SK-N-SH (cell line): Measurements from ENCODE around the gene TULP3. TPM values are rescaled to one million over a fixed set of nuclear protein-coding genes. Genes with fewer than 3 reads are reported as not detected.

ENCODE experiments used
- CTCF ChIA-PET: fragments of 300-600, 350-600 bp; formaldehyde crosslinking; extraction: SDS; loops from one replicate; lab custom pipeline; 2021; lab: Yijun Ruan, JAX
- POLR2A ChIA-PET: fragments of 350-600 bp; sonication (Branson Sonifier 250); formaldehyde crosslinking; extraction: SDS; loops from one replicate; lab custom pipeline; 2020; ENCODE audit warnings: antibody characterized with exemption, inconsistent platforms; lab: Yijun Ruan, JAX
- DNase-seq: peaks from one replicate; pipeline ENCODE4 v3.0.0; 2012
- H2AFZ ChIP-seq: fragments of 200-600 bp; sonication (generic); 2 replicates; pipeline ENCODE4 v1.8.1; 2016; ENCODE audit warnings: antibody characterized with exemption, mild to moderate bottlenecking, low read depth
- H3F3A ChIP-seq: fragments of 200-600 bp; sonication (generic); replicated peaks from 2 replicates; pipeline ENCODE3; 2016; ENCODE audit warnings: antibody characterized with exemption, mild to moderate bottlenecking; ENCODE audit not compliant: insufficient read depth
- H3K27ac ChIP-seq, 2 experiments: fragments of 200-500 bp in 1 of 2; fragments of 200-600 bp in 1 of 2; sonication (Bioruptor generic) in 1 of 2; sonication (generic), shearing (Covaris generic) in 1 of 2; 2 replicates each; pipeline versions ENCODE4 v1.5.1 to v1.6.1; 2014 to 2016; ENCODE audit warnings: low read depth in 2 of 2, inconsistent platforms in 1 of 2, low read length in 1 of 2, mild to moderate bottlenecking in 1 of 2, mixed read lengths in 1 of 2
- H3K27me3 ChIP-seq: fragments of 200-600 bp; sonication (generic), shearing (Covaris generic); 2 replicates; pipeline ENCODE4 v1.6.1; 2016; ENCODE audit warnings: mixed run types; ENCODE audit not compliant: insufficient read depth
- H3K36me3 ChIP-seq, 2 experiments: fragments of 200-500 bp in 1 of 2; fragments of 200-600 bp in 1 of 2; sonication (Bioruptor generic) in 1 of 2; sonication (generic) in 1 of 2; replicated peaks in 1 of 2; 2 replicates each; pipeline versions ENCODE3 to v1.5.1; 2014 to 2016; ENCODE audit warnings: low read length in 1 of 2, mild to moderate bottlenecking in 1 of 2; ENCODE audit not compliant: insufficient read depth in 2 of 2, control insufficient read depth in 1 of 2
- H3K4me1 ChIP-seq, 2 experiments: fragments of 200-500 bp in 1 of 2; fragments of 200-600 bp in 1 of 2; sonication (Bioruptor generic) in 1 of 2; sonication (generic), shearing (Covaris generic) in 1 of 2; 2 replicates each; pipeline versions ENCODE4 v1.5.1 to v1.6.1; 2014 to 2016; ENCODE audit warnings: low read depth in 1 of 2, low read length in 1 of 2, mixed run types in 1 of 2; ENCODE audit not compliant: insufficient read depth in 2 of 2, control insufficient read depth in 1 of 2
- H3K4me2 ChIP-seq: fragments of 200-600 bp; sonication (generic), shearing (Covaris generic); 2 replicates; pipeline ENCODE4 v1.6.1; 2017; ENCODE audit warnings: mixed run types
- H3K4me3 ChIP-seq, 2 experiments: fragments of 200-500 bp in 1 of 2; fragments of 200-600 bp in 1 of 2; sonication (Bioruptor generic) in 1 of 2; sonication (generic), shearing (Covaris generic) in 1 of 2; 2 replicates each; pipeline versions ENCODE4 v1.5.1 to v1.8.1; 2014 to 2016; ENCODE audit warnings: low read depth in 2 of 2, inconsistent platforms in 1 of 2, low read length in 1 of 2, mild to moderate bottlenecking in 1 of 2, mixed read lengths in 1 of 2, moderate library complexity in 1 of 2
- H3K79me2 ChIP-seq: fragments of 200-600 bp; sonication (generic); 2 replicates; pipeline ENCODE4 v1.8.1; 2017; ENCODE audit warnings: mild to moderate bottlenecking; ENCODE audit not compliant: insufficient read depth
- H3K9ac ChIP-seq: fragments of 200-600 bp; sonication (generic); 2 replicates; pipeline ENCODE4 v1.6.1; 2017; ENCODE audit warnings: mixed run types
- H3K9me2 ChIP-seq: fragments of 200-600 bp; sonication (generic); 2 replicates; pipeline ENCODE4 v1.6.1; 2017; ENCODE audit warnings: mixed run types
- H3K9me3 ChIP-seq: fragments of 200-600 bp; sonication (generic); 2 replicates; pipeline ENCODE4 v1.6.1; 2017; ENCODE audit warnings: mixed run types, mild to moderate bottlenecking, moderate library complexity
- H4K20me1 ChIP-seq: fragments of 200-600 bp; sonication (generic); 2 replicates; pipeline ENCODE4 v1.6.1; 2017; ENCODE audit warnings: mild to moderate bottlenecking, mixed run types; ENCODE audit not compliant: insufficient read depth
- CHD2 ChIP-seq: fragments of 150-350 bp; IDR thresholded peaks from 2 replicates; pipeline ENCODE4 v1.6.1; 2018; ENCODE audit warnings: low read length; ENCODE audit not compliant: partially characterized antibody
- CTCF ChIP-seq: fragments of 200-600 bp; sonication (generic); IDR thresholded peaks from 2 replicates; pipeline ENCODE4 v1.6.1; 2017; ENCODE audit warnings: antibody characterized with exemption, mild to moderate bottlenecking, moderate library complexity
- EP300 ChIP-seq, 2 experiments: IDR thresholded peaks; 2 replicates each; pipeline versions ENCODE4 v1.4.0 to v1.6.1; 2012; ENCODE audit warnings: borderline replicate concordance in 1 of 2, low read depth in 1 of 2, low read length in 1 of 2
- EZH2phosphoT487 ChIP-seq: fragments of 200-600 bp; sonication (generic); IDR thresholded peaks from 2 replicates; pipeline ENCODE4 v1.6.1; 2017; ENCODE audit warnings: low read depth, mixed run types, mild to moderate bottlenecking, antibody characterized with exemption, moderate library complexity, borderline replicate concordance
- FOXM1 ChIP-seq: IDR thresholded peaks from 2 replicates; pipeline ENCODE4 v1.4.0; 2012; ENCODE audit warnings: low read depth, mild to moderate bottlenecking
- GABPA ChIP-seq: IDR thresholded peaks from 2 replicates; pipeline ENCODE4 v1.4.0; 2012; ENCODE audit warnings: low read depth, mild to moderate bottlenecking
- GATA2 ChIP-seq: sonication (generic); formaldehyde crosslinking; IDR thresholded peaks from 2 replicates; pipeline ENCODE4 v1.5.0; 2020; ENCODE audit warnings: mild to moderate bottlenecking, missing genetic modification reagents
- IRF3 ChIP-seq: fragments of 150-350 bp; IDR thresholded peaks from 2 replicates; pipeline ENCODE4 v1.6.1; 2016; ENCODE audit warnings: mild to moderate bottlenecking, low read depth, low read length
- JUND ChIP-seq: IDR thresholded peaks from 2 replicates; pipeline ENCODE4 v1.4.0; 2012
- MEF2A ChIP-seq: IDR thresholded peaks from 2 replicates; pipeline ENCODE4 v1.4.0; 2012; ENCODE audit warnings: low read depth, borderline replicate concordance
- MXI1 ChIP-seq: IDR thresholded peaks from 2 replicates; pipeline ENCODE4 v1.6.1; 2012; ENCODE audit warnings: mild to moderate bottlenecking, low read depth, low read length, improper control_type of control experiment
- PBX3 ChIP-seq: IDR thresholded peaks from 2 replicates; pipeline ENCODE4; 2012
- REST ChIP-seq: IDR thresholded peaks from 2 replicates; pipeline ENCODE4 v1.6.1; 2012; ENCODE audit warnings: mild to moderate bottlenecking, low read depth, low read length, moderate library complexity
- RXRA ChIP-seq: IDR thresholded peaks from 2 replicates; pipeline ENCODE4 v1.4.0; 2012; ENCODE audit warnings: low read depth, mild to moderate bottlenecking, borderline replicate concordance
- SIN3A ChIP-seq: IDR thresholded peaks from 2 replicates; pipeline ENCODE4 v1.6.1; 2012; ENCODE audit warnings: low read depth, mild to moderate bottlenecking, low read length, moderate library complexity, borderline replicate concordance
- TAF1 ChIP-seq: IDR thresholded peaks from 2 replicates; pipeline ENCODE4 v1.6.1; 2012; ENCODE audit warnings: low read depth, mild to moderate bottlenecking, low read length, moderate library complexity, borderline replicate concordance
- TEAD4 ChIP-seq: IDR thresholded peaks from 2 replicates; pipeline ENCODE4 v1.4.0; 2012; ENCODE audit warnings: mild to moderate bottlenecking, borderline replicate concordance; ENCODE audit not compliant: insufficient read depth
- YY1 ChIP-seq: IDR thresholded peaks from 2 replicates; pipeline ENCODE4 v1.4.0; 2012; ENCODE audit warnings: low read depth, mild to moderate bottlenecking
- WGBS: methylation state at CpG from one replicate; pipeline ENCODE4 v1.1.6; 2017; ENCODE audit warnings: low lambda C conversion rate; 5-methylcytosine and 5-hydroxymethylcytosine counted together
- polyA plus RNA-seq, 3 experiments: library from polyadenylated mRNA; depleted of rRNA; stranded (reverse); fragments of >200 nt; gene quantifications; 2 replicates each; pipeline ENCODE4 v1.2.3, GENCODE V29; 2012

TULP3 gene
- polyA plus RNA-seq, 1 of the 3 experiments (the other 2 are of a cell fraction), result 22.6 TPM

GRCh38 chr12:2941524-2941923 lies 50.8 kb downstream of the TULP3 start:
- H3K9me3 ChIP-seq, result no peaks in the 10 kb centered on the region
- H3K9ac ChIP-seq, result no peak overlapping the region
- DNase-seq, result no peak
- ChIA-PET CTCF (interaction anchor here (1.9 to 2.2 kb wide), 2 partner anchors 56 to 87 kb away, joined by 7 to 9 read pairs; no protein-coding TSS in a partner anchor), POLR2A (interaction anchor here (0.6 kb wide), 1 partner anchor 18 kb away, joined by 3 read pairs; no protein-coding TSS in a partner anchor)
- TF ChIP-seq FOXM1 (no peak), SIN3A (no peak), TAF1 (no peak), EP300 (IDR thresholded peaks at IDR 0.05; ENCODE audit: borderline replicate concordance in 1 of 2, low read depth in 1 of 2, low read length in 1 of 2) (no peak), PBX3 (no peak), GABPA (no peak), CHD2 (no peak), YY1 (no peak), JUND (no peak), CTCF (no peak), EZH2phosphoT487 (no peak), IRF3 (no peak), MXI1 (no peak), RXRA (no peak), GATA2 (CRISPR knock-in tag) (no peak), MEF2A (no peak), REST (no peak), TEAD4 (no peak)
- H3K27ac ChIP-seq, result no peak overlapping the region
- no peaks in the 10 kb centered on the region for H3K4me1 ChIP-seq
- no peaks in the 10 kb centered on the region for H3K9me2 ChIP-seq
- WGBS, result 85% methylated on average over 8 of the region's 8 CpGs
- H3F3A ChIP-seq, result no peaks in the 10 kb centered on the region
- no peak overlapping the region for H2AFZ ChIP-seq
- no peaks in the 10 kb centered on the region for H4K20me1 ChIP-seq
- peaks cover 20 to 25% of the 10 kb centered on the region in 2 experiments for H3K36me3 ChIP-seq
- no peaks in the 10 kb centered on the region for H3K27me3 ChIP-seq
- H3K4me2 ChIP-seq, result no peak overlapping the region
- H3K4me3 ChIP-seq, result no peak overlapping the region
- H3K79me2 ChIP-seq, result no peaks in the 10 kb centered on the region
